ENCODE data around the gene APEH.

The APEH gene

GRCh38 chr3:49704629-49705028, 30.5 kb downstream of the APEH start:
- ChIA-PET POLR2A (no interaction called here), CTCF (interaction anchor here (0.6 to 4.7 kb wide), 2 partner anchors 97 to 135 kb away, joined by 4 to 36 read pairs; no protein-coding TSS in a partner anchor)
- H3K9me3 ChIP-seq (ENCODE audit: control insufficient read depth, insufficient read depth, low read depth, low read length): no peaks in the 10 kb centered on the region
- no peak overlapping the region for H3K27ac ChIP-seq (ENCODE audit: extremely low read depth, low read depth, low read length)
- no peaks in the 10 kb centered on the region for H3K4me1 ChIP-seq (ENCODE audit: control insufficient read depth, insufficient read depth, low read length)
- peaks cover 0 to 81% of the 10 kb centered on the region in 2 experiments; a peak in 2 of 3 replicates for H3K36me3 ChIP-seq (ENCODE audit: control insufficient read depth in 2 of 2, insufficient read depth in 1 of 2, low read length in 2 of 2)
- H3K4me3 ChIP-seq (ENCODE audit: low read depth, low read length): no peak overlapping the region
- no peak for TF ChIP-seq ZNF280C (tag by site-specific recombination; IDR thresholded peaks at IDR 0.05)
- TF ChIP-seq ZNF19 (tag by site-specific recombination; IDR thresholded peaks at IDR 0.05; ENCODE audit: low read depth): no peak
- no peak for TF ChIP-seq ZNF146 (tag by site-specific recombination; IDR thresholded peaks at IDR 0.05)
- TF ChIP-seq ZNF692 (tag by site-specific recombination; IDR thresholded peaks at IDR 0.05): no peak
- TF ChIP-seq PRDM10 (tag by site-specific recombination; IDR thresholded peaks at IDR 0.05): no peak
- no peak for TF ChIP-seq ZNF645 (tag by site-specific recombination; IDR thresholded peaks at IDR 0.05)
- no peak for TF ChIP-seq ZNF521 (tag by site-specific recombination; IDR thresholded peaks at IDR 0.05)

- TF ChIP-seq ZNF433 (tag by site-specific recombination; IDR thresholded peaks at IDR 0.05; ENCODE audit: low read depth) (no peak), ZNF175 (tag by site-specific recombination; IDR thresholded peaks at IDR 0.05) (no peak), ZNF423 (tag by site-specific recombination; IDR thresholded peaks at IDR 0.05) (no peak), ZNF585B (tag by site-specific recombination; IDR thresholded peaks at IDR 0.05) (no peak), ZNF221 (tag by site-specific recombination; IDR thresholded peaks at IDR 0.05; ENCODE audit: borderline replicate concordance) (no peak), BCL6B (tag by site-specific recombination; IDR thresholded peaks at IDR 0.05) (no peak), KLF7 (tag by site-specific recombination; IDR thresholded peaks at IDR 0.05; ENCODE audit: borderline replicate concordance) (no peak), ZNF501 (tag by site-specific recombination; IDR thresholded peaks at IDR 0.05) (no peak), ZNF324 (tag by site-specific recombination; IDR thresholded peaks at IDR 0.05) (no peak), ZNF394 (tag by site-specific recombination; IDR thresholded peaks at IDR 0.05; ENCODE audit: borderline replicate concordance) (no peak), ZSCAN23 (tag by site-specific recombination; IDR thresholded peaks at IDR 0.05) (no peak), ZNF544 (tag by site-specific recombination; IDR thresholded peaks at IDR 0.05) (no peak), ZBTB1 (tag by site-specific recombination; IDR thresholded peaks at IDR 0.05) (no peak), SCRT1 (tag by site-specific recombination; IDR thresholded peaks at IDR 0.05; ENCODE audit: borderline replicate concordance) (no peak), ZNF10 (tag by site-specific recombination; IDR thresholded peaks at IDR 0.05) (no peak)
- CTCF ChIA-PET: interaction anchor here (0.6 kb wide), 1 partner anchor 97 kb away, joined by 3 read pairs; no protein-coding TSS in a partner anchor
- Histone ChIP-seq H3K36me3 (ENCODE audit: control insufficient read depth in 2 of 2, insufficient read depth in 1 of 2, low read length in 2 of 2) (peaks cover 0 to 72% of the 10 kb centered on the region in 2 experiments; a peak in 2 of 3 replicates), H3K4me3 (ENCODE audit: low read depth, low read length) (no peak overlapping the region), H3K4me1 (ENCODE audit: control insufficient read depth, insufficient read depth, low read length) (no peaks in the 10 kb centered on the region), H3K27ac (ENCODE audit: extremely low read depth, low read depth, low read length) (no peak overlapping the region), H3K9me3 (ENCODE audit: control insufficient read depth, insufficient read depth, low read depth, low read length) (no peaks in the 10 kb centered on the region)
- POLR2A ChIA-PET: no interaction called here
Measured at GRCh38 chr3:49705390-49705960, 31.3 kb downstream of the APEH start.
